B cell (primary cell): ENCODE results near the gene RAB31. TPM values are rescaled to one million over a fixed set of nuclear protein-coding genes. Genes with fewer than 3 reads are reported as not detected.

ENCODE experiments used
- ATAC-seq: fragments of 200-7000 bp; cut with Tn5 transposase; one replicate; pipeline ENCODE4 v1.10.0; 2021; ENCODE audit warnings: low read depth, mild to moderate bottlenecking, moderate number of reproducible peaks, moderate library complexity
- CTCF ChIA-PET: fragments of 350-600 bp; sonication (Branson Sonifier 250); formaldehyde crosslinking; loops from one replicate; lab custom pipeline; 2021; ENCODE audit warnings: antibody characterized with exemption, inconsistent platforms; lab: Charles Lee
- POLR2A ChIA-PET: fragments of 350-600 bp; sonication (Branson Sonifier 250); formaldehyde crosslinking; loops from one replicate; lab custom pipeline; 2021; ENCODE audit warnings: antibody characterized with exemption; lab: Charles Lee
- DNase-seq: peaks from one replicate; pipeline ENCODE4 v3.0.0; 2013
- H2AFZ ChIP-seq: 2 replicates; pipeline ENCODE4 v1.6.1; 2012; ENCODE audit warnings: mild to moderate bottlenecking, low read depth, low read length; ENCODE audit not compliant: insufficient read depth, poor library complexity, severe bottlenecking
- H3K27ac ChIP-seq, 2 donors: 1 replicate in 1 of 2; 2 replicates in 1 of 2; pipeline ENCODE4 v1.5.1; 2012 to 2013; ENCODE audit warnings: low read length in 2 of 2, mild to moderate bottlenecking in 2 of 2, moderate library complexity in 1 of 2
- H3K27me3 ChIP-seq, 4 experiments: fragments of 200-600 bp in 1 of 4; sonication (generic) in 1 of 4; replicated peaks in 1 of 4; 1 replicate in 2 of 4; 2 replicates in 2 of 4; pipeline versions ENCODE4 v1.6.1 to v1.7.0; 2013 to 2016; ENCODE audit warnings: low read length in 3 of 4, mild to moderate bottlenecking in 2 of 4, mixed read lengths in 1 of 4, moderate library complexity in 1 of 4; ENCODE audit not compliant: insufficient read depth in 4 of 4, control insufficient read depth in 3 of 4; ENCODE audit errors: control extremely low read depth in 1 of 4
- H3K36me3 ChIP-seq, 2 experiments: replicated peaks in 1 of 2; 1 replicate in 1 of 2; 2 replicates in 1 of 2; pipeline versions ENCODE4 v1.6.1 to v1.7.1; 2013; ENCODE audit warnings: low read length in 1 of 2; ENCODE audit not compliant: insufficient read depth in 2 of 2, control insufficient read depth in 1 of 2; ENCODE audit errors: control extremely low read depth in 1 of 2, extremely low read depth in 1 of 2
- H3K4me1 ChIP-seq, 2 donors: fragments of 200-600 bp in 1 of 2; sonication (generic) in 1 of 2; 1 replicate in 1 of 2; 2 replicates in 1 of 2; pipeline versions ENCODE4 v1.5.1 to v1.6.1; 2013 to 2017; ENCODE audit warnings: low read length in 2 of 2; ENCODE audit not compliant: control insufficient read depth in 2 of 2, insufficient read depth in 2 of 2
- H3K4me2 ChIP-seq: replicated peaks from 2 replicates; pipeline ENCODE3; 2012; ENCODE audit warnings: mild to moderate bottlenecking, low read depth, low read length; ENCODE audit not compliant: poor library complexity, severe bottlenecking
- H3K4me3 ChIP-seq, 5 experiments: fragments of 200-600 bp in 1 of 5; sonication (generic) in 1 of 5; 1 replicate in 3 of 5; 2 replicates in 2 of 5; pipeline versions ENCODE4 v1.5.1 to v1.7.0; 2011 to 2016; ENCODE audit warnings: low read length in 4 of 5, mild to moderate bottlenecking in 4 of 5, low read depth in 2 of 5, control low read depth in 1 of 5, moderate library complexity in 1 of 5; ENCODE audit not compliant: insufficient read depth in 1 of 5; ENCODE audit errors: control extremely low read depth in 1 of 5, extremely low read depth in 1 of 5
- H3K79me2 ChIP-seq: fragments of 200-600 bp; sonication (generic); one replicate; pipeline ENCODE4 v1.6.0; 2016; ENCODE audit warnings: low read length; ENCODE audit not compliant: control insufficient read depth, insufficient read depth
- H3K9ac ChIP-seq: fragments of 200-600 bp; sonication (generic); 2 replicates; pipeline ENCODE4 v1.6.1; 2017; ENCODE audit warnings: mild to moderate bottlenecking, low read length, moderate library complexity
- H3K9me3 ChIP-seq, 3 donors: one replicate each; pipeline versions ENCODE4 v1.6.1 to v1.7.1; 2013; ENCODE audit warnings: low read length in 2 of 3; ENCODE audit not compliant: control insufficient read depth in 2 of 3, insufficient read depth in 1 of 3; ENCODE audit errors: control extremely low read depth in 1 of 3
- H4K20me1 ChIP-seq: 2 replicates; pipeline ENCODE4 v1.6.0; 2012; ENCODE audit warnings: mild to moderate bottlenecking, low read length; ENCODE audit not compliant: insufficient read depth, control insufficient read depth, poor library complexity, severe bottlenecking
- H3K27ac Mint-ChIP-seq: one replicate; pipeline ENCODE4 v1.8.0; 2021; ENCODE audit warnings: mixed read lengths
- H3K27me3 Mint-ChIP-seq: one replicate; pipeline ENCODE4 v1.8.0; 2021; ENCODE audit warnings: mixed read lengths
- H3K4me1 Mint-ChIP-seq: one replicate; pipeline ENCODE4 v1.8.0; 2021; ENCODE audit warnings: mixed read lengths
- H3K4me3 Mint-ChIP-seq: one replicate; pipeline ENCODE4 v1.8.0; 2021; ENCODE audit warnings: mixed read lengths
- H3K9me3 Mint-ChIP-seq: one replicate; pipeline ENCODE4 v1.8.0; 2022; ENCODE audit warnings: mixed read lengths; ENCODE audit not compliant: insufficient read depth
- EZH2 ChIP-seq: IDR thresholded peaks from 2 replicates; pipeline ENCODE4 v1.6.1; 2012; ENCODE audit warnings: borderline replicate concordance, low read depth, mild to moderate bottlenecking, moderate library complexity, low read length; ENCODE audit not compliant: insufficient read depth, poor library complexity, severe bottlenecking
- WGBS: methylation state at CpG from one replicate; pipeline ENCODE4 v1.1.5; 2013; ENCODE audit warnings: missing lambda C conversion rate; ENCODE audit not compliant: insufficient coverage; 5-methylcytosine and 5-hydroxymethylcytosine counted together
- intact Hi-C: fragments of 100-400 bp; cut with micrococcal nuclease; formaldehyde crosslinking; loops from one replicate; pipeline ENCODE4 v1.10.0; 2022
- polyA plus RNA-seq: library from polyadenylated mRNA; depleted of rRNA; stranded (reverse); fragments of >200 nt; gene quantifications from 2 replicates; pipeline ENCODE4 v1.2.3, GENCODE V29; 2012
- total RNA-seq, 2 donors: library from RNA; stranded (reverse); fragments of 120-200 nt in 1 of 2; gene quantifications; 1 replicate in 1 of 2; 2 replicates in 1 of 2; pipeline versions ENCODE4 v1.2.3 to v1.2.4, GENCODE V29; 2013 to 2022
- TF ChIP-seq, protein P1 (sequence below): fragments of 200-600 bp; IDR thresholded peaks from one replicate; pipeline ENCODE4 v1.8.0; 2022; ENCODE audit warnings: antibody characterized with exemption, mild to moderate bottlenecking

Gene RAB31
- total and polyA plus RNA-seq, 2 donors (not counting 1 experiment from before 2014, with no cell fraction given) = 15.5 to 44.6 TPM

DNA sequence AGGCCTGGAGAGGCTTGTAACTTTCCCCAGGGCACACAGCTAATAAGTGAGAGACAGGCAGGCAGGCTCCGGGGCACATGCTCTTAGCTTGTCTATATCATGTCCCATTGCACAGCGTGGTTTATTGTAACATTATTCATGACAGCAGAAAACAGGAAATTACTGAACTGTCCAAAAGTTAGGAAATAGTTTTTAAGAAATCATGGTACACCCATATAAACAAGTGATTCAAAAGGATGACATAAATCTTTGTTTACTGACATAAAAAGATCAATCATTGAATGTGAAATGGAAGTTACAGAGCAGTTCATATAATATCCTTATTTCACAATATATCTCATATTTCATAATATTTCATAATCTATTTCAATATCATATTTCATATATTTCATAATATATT, 143.4 kb downstream of the RAB31 start:
- no CpG with 5 or more reads among the region's 2 CpGs for WGBS
- TF ChIP-seq, protein P1, sequence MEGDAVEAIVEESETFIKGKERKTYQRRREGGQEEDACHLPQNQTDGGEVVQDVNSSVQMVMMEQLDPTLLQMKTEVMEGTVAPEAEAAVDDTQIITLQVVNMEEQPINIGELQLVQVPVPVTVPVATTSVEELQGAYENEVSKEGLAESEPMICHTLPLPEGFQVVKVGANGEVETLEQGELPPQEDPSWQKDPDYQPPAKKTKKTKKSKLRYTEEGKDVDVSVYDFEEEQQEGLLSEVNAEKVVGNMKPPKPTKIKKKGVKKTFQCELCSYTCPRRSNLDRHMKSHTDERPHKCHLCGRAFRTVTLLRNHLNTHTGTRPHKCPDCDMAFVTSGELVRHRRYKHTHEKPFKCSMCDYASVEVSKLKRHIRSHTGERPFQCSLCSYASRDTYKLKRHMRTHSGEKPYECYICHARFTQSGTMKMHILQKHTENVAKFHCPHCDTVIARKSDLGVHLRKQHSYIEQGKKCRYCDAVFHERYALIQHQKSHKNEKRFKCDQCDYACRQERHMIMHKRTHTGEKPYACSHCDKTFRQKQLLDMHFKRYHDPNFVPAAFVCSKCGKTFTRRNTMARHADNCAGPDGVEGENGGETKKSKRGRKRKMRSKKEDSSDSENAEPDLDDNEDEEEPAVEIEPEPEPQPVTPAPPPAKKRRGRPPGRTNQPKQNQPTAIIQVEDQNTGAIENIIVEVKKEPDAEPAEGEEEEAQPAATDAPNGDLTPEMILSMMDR = no peak
- TF ChIP-seq EZH2 = no peak
- H3K27ac ChIP-seq = no peak overlapping the region
- H3K27me3 Mint-ChIP-seq = no peaks in the 10 kb centered on the region
- no peak overlapping the region for H3K4me3 Mint-ChIP-seq
- DNase-seq (no peak), ATAC-seq (no peak)
- intact Hi-C loops = no loop called here
- no peaks in the 10 kb centered on the region for H3K79me2 ChIP-seq
- peaks cover 0 to 14% of the 10 kb centered on the region in 2 experiments for H3K36me3 ChIP-seq
- ChIA-PET CTCF (no interaction called here), POLR2A (no interaction called here)
- no peaks in the 10 kb centered on the region for H3K27me3 ChIP-seq
- no peak overlapping the region for H3K4me2 ChIP-seq
- no peaks in the 10 kb centered on the region for H4K20me1 ChIP-seq
- H2AFZ ChIP-seq = no peak overlapping the region
- no peak overlapping the region for H3K9ac ChIP-seq
- no peaks in the 10 kb centered on the region for H3K9me3 Mint-ChIP-seq
- no peak overlapping the region for H3K27ac Mint-ChIP-seq
- H3K4me1 ChIP-seq = peaks cover 0 to 5% of the 10 kb centered on the region in 2 donors
- no peak overlapping the region for H3K4me3 ChIP-seq
- no peaks in the 10 kb centered on the region for H3K9me3 ChIP-seq
- H3K4me1 Mint-ChIP-seq = peaks cover 3% of the 10 kb centered on the region

DNA sequence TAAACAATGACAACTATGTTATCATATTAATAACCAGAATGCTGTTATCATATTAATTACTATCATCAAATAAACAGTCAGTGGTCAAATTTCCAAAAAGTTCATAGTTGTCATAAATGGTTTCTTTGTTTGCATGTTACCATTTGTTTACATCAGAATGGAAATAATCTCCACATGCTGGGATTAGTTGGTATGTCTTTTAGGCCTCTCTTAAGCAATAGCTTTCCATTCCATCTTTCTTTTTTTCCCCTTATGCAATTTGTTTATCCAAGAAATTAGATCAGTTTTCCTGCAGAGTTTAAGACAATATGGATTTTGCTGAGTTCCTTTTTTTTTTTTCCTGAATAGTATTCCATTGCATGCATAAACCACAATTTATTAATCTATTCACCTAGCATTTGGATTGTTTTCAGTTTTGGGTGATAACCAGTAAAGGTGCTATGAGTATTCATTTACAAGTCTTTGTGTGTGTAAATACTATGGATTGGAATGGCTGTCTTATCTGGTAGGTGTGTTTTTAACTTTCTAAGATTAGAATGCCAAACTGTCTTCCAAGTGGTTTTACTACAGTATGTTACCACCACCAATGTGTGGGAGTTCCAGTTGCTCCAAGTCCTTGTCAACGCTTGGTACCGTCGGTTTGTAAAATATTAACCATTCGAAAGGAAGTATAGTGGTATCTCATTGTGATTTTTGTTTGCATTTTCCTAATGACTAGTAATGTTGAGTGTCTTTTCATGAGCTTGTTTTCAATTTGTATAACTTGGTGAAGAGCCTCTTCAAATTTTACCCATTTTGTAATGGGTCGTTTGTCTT, 144.4 kb downstream of the RAB31 start:
- Histone ChIP-seq H3K9me3 (no peaks in the 10 kb centered on the region), H2AFZ (no peak overlapping the region), H3K79me2 (no peaks in the 10 kb centered on the region), H3K27ac (no peak overlapping the region), H3K27me3 (no peaks in the 10 kb centered on the region), H3K4me3 (no peak overlapping the region), H3K4me1 (peaks cover 0 to 5% of the 10 kb centered on the region in 2 donors), H3K36me3 (peaks cover 0 to 14% of the 10 kb centered on the region in 2 experiments), H3K4me2 (no peak overlapping the region), H3K9ac (no peak overlapping the region), H4K20me1 (no peaks in the 10 kb centered on the region)
- WGBS = no CpG with 5 or more reads among the region's 5 CpGs
- DNase-seq = no peak
- Mint-ChIP-seq H3K9me3 (no peaks in the 10 kb centered on the region), H3K27ac (no peak overlapping the region), H3K4me1 (peaks cover 3% of the 10 kb centered on the region), H3K27me3 (no peaks in the 10 kb centered on the region), H3K4me3 (no peak overlapping the region)
- ATAC-seq = no peak
- ChIA-PET CTCF (no interaction called here), POLR2A (no interaction called here)
- intact Hi-C loops = no loop called here
- no peak for TF ChIP-seq EZH2
- TF ChIP-seq, protein P1 = no peak
